Peyer's patch (tissue), 4 donors: ENCODE measurements around the gene SLC25A29.

Experiments
- CTCF ChIP-seq, 6 experiments: fragments of 450-650 bp in 4 of 6; fragments of 200-600 bp in 2 of 6; sonication (generic) in 1 of 6; IDR thresholded peaks; one replicate each; pipeline ENCODE4 v1.5.1; 2017 to 2019; ENCODE audit warnings: antibody characterized with exemption in 6 of 6, mild to moderate bottlenecking in 3 of 6, moderate library complexity in 1 of 6
- POLR2A ChIP-seq, 2 donors: fragments of 450-650 bp; IDR thresholded peaks; one replicate each; pipeline ENCODE4 v1.5.1; 2017; ENCODE audit warnings: antibody characterized with exemption in 2 of 2, mild to moderate bottlenecking in 2 of 2, moderate library complexity in 2 of 2

GRCh38 chr14:100320157-100320856 lies 14.1 kb upstream of the SLC25A29 start:
- TF ChIP-seq POLR2A (IDR thresholded peaks at IDR 0.05), result no peak
- no peak for TF ChIP-seq CTCF (IDR thresholded peaks at IDR 0.05)
